Loucy (cell line): ENCODE results near the gene PLEKHS1.

Experiments used
- H2AFZ ChIP-seq: fragments of 200-600 bp; sonication (generic); 2 replicates; pipeline ENCODE4 v1.6.0; 2016; ENCODE audit warnings: antibody characterized with exemption, mild to moderate bottlenecking, low read length, moderate library complexity
- H3F3A ChIP-seq: fragments of 200-600 bp; 2 replicates; pipeline ENCODE4 v1.6.0; 2016; ENCODE audit warnings: antibody characterized with exemption, low read depth, mild to moderate bottlenecking
- H3K27me3 ChIP-seq: fragments of 200-600 bp; sonication (generic); 2 replicates; pipeline ENCODE4 v1.6.1; 2014; ENCODE audit warnings: low read length, mild to moderate bottlenecking; ENCODE audit not compliant: insufficient read depth, poor library complexity, severe bottlenecking
- H3K36me3 ChIP-seq: fragments of 200-600 bp; sonication (generic); 2 replicates; pipeline ENCODE4 v1.6.1; 2016; ENCODE audit warnings: low read length; ENCODE audit not compliant: insufficient read depth
- H3K4me1 ChIP-seq: fragments of 200-600 bp; sonication (generic); 2 replicates; pipeline ENCODE4 v1.5.1; 2014; ENCODE audit warnings: low read length, mild to moderate bottlenecking; ENCODE audit not compliant: insufficient read depth, poor library complexity, severe bottlenecking
- H3K4me2 ChIP-seq: fragments of 200-600 bp; sonication (generic); 2 replicates; pipeline ENCODE4 v1.6.0; 2014; ENCODE audit warnings: antibody characterized with exemption, low read length, low read depth, mild to moderate bottlenecking; ENCODE audit not compliant: poor library complexity, severe bottlenecking
- H3K4me3 ChIP-seq: fragments of 200-600 bp; sonication (generic); 2 replicates; pipeline ENCODE4 v1.5.1; 2014; ENCODE audit warnings: low read length, mild to moderate bottlenecking, mixed read lengths; ENCODE audit not compliant: poor library complexity, severe bottlenecking
- H3K79me2 ChIP-seq: fragments of 200-600 bp; sonication (generic); 2 replicates; pipeline ENCODE4 v1.6.1; 2014; ENCODE audit warnings: low read length; ENCODE audit not compliant: insufficient read depth
- H3K9ac ChIP-seq: fragments of 200-600 bp; sonication (generic); 2 replicates; pipeline ENCODE4 v1.6.0; 2014; ENCODE audit warnings: mild to moderate bottlenecking, low read depth, low read length, moderate library complexity; ENCODE audit not compliant: poor library complexity, severe bottlenecking
- H3K9me2 ChIP-seq: fragments of 200-600 bp; sonication (generic); replicated peaks from 2 replicates; pipeline ENCODE4 v1.6.1; 2016; ENCODE audit warnings: low read depth, low read length, mixed read lengths
- H3K9me3 ChIP-seq: fragments of 200-600 bp; sonication (generic); 2 replicates; pipeline ENCODE4 v1.6.1; 2014; ENCODE audit warnings: mild to moderate bottlenecking, antibody characterized with exemption, low read length, low read depth; ENCODE audit not compliant: insufficient read depth
- H4K20me1 ChIP-seq: fragments of 200-600 bp; sonication (generic); 2 replicates; pipeline ENCODE4 v1.6.0; 2014; ENCODE audit warnings: antibody characterized with exemption, low read length, mild to moderate bottlenecking; ENCODE audit not compliant: insufficient read depth, poor library complexity, severe bottlenecking
- EZH2phosphoT487 ChIP-seq: fragments of 200-600 bp; IDR thresholded peaks from 2 replicates; pipeline ENCODE4 v1.6.1; 2018; ENCODE audit warnings: antibody characterized with exemption, mild to moderate bottlenecking, moderate library complexity, borderline replicate concordance
- TF ChIP-seq, protein P1 (sequence below): fragments of 200-600 bp; sonication (generic); conservative IDR thresholded peaks from 2 replicates; pipeline ENCODE4 v1.5.1; 2014; ENCODE audit warnings: mild to moderate bottlenecking, antibody characterized with exemption, low read length

Gene PLEKHS1

DNA sequence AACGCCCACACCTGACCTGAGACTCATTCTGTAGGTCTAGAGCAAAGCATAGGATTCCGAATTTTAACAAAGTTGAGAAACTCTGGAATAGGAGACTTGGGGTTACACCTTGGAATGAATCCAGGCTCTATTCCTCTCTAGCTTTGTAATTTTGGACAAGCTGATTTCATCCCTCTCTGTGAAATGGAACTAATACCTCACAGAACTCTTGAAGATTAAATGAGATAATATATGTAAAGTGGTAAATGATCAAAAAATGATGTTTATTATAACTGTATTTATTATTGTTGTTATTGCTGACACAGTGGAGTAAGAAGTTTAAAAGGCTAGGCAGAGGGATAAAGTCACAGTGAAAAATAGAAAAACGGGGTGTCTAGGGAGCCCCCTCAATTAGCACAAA lies 39.5 kb upstream of the PLEKHS1 start:
- Histone ChIP-seq H3K27me3 (no peaks in the 10 kb centered on the region), H3K9ac (no peak overlapping the region), H3K9me2 (no peaks in the 10 kb centered on the region), H3K4me1 (peaks cover 21% of the 10 kb centered on the region), H3K4me3 (no peak overlapping the region), H4K20me1 (no peaks in the 10 kb centered on the region), H3K4me2 (no peak overlapping the region), H2AFZ (no peak overlapping the region), H3K79me2 (peaks cover 25% of the 10 kb centered on the region; the same call in 1 of the 2 replicates), H3F3A (0 out of 2 replicates have a peak, but pooled peaks cover 3% of the 10 kb centered on the region), H3K9me3 (no peaks in the 10 kb centered on the region), H3K36me3 (peaks cover 8% of the 10 kb centered on the region; the same call in 1 of the 2 replicates)
- TF ChIP-seq EZH2phosphoT487: no peak
- TF ChIP-seq, protein P1, sequence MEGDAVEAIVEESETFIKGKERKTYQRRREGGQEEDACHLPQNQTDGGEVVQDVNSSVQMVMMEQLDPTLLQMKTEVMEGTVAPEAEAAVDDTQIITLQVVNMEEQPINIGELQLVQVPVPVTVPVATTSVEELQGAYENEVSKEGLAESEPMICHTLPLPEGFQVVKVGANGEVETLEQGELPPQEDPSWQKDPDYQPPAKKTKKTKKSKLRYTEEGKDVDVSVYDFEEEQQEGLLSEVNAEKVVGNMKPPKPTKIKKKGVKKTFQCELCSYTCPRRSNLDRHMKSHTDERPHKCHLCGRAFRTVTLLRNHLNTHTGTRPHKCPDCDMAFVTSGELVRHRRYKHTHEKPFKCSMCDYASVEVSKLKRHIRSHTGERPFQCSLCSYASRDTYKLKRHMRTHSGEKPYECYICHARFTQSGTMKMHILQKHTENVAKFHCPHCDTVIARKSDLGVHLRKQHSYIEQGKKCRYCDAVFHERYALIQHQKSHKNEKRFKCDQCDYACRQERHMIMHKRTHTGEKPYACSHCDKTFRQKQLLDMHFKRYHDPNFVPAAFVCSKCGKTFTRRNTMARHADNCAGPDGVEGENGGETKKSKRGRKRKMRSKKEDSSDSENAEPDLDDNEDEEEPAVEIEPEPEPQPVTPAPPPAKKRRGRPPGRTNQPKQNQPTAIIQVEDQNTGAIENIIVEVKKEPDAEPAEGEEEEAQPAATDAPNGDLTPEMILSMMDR: no peak

DNA sequence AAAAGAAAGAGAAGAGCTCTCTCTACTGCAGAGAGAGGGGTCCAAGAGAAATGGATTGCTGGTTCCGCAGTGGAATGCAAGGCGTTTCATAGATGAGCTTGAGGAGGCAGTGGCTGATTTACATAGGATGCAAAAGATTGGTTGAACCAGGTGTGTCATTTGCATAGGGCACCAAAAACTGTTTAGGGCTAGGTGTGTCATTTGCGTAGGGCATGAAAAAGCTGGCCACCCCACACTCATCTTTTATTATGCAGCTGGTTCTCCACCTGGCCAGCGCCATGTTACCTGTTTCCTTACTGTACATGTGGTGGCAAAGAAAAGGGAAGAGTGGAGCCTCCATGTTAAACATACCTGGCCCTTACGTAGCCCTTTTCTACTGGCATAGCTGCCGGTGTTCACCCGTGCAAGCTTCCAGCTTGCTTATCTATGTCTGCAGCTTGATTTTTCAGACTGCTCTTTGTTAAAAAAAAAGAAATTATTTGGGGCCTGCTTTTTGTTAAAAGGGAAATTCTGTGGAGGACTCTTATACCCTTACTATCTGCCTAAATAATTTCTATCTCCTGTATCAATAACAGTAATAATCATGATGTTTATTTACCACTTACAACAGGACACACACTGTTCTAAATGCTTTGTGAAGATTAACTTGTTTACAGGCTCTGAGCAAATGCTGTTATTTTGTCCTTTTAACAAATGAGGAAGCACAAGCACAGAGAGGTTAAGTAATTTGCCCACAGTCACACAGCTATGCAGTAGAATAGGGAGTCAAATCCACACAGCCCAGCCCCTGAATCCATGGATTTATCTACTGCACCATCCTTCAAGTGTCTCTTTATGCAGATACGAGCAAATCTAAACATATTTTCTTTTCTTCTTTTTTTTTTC lies 38.5 kb upstream of the PLEKHS1 start:
- Histone ChIP-seq H3K36me3 (peaks cover 16% of the 10 kb centered on the region; the same call in 1 of the 2 replicates), H3K9me3 (no peaks in the 10 kb centered on the region), H3K79me2 (peaks cover 22% of the 10 kb centered on the region; the same call in 1 of the 2 replicates), H3K4me3 (no peak overlapping the region), H3K4me2 (no peak overlapping the region), H3F3A (0 out of 2 replicates have a peak, but pooled peaks cover 3% of the 10 kb centered on the region), H4K20me1 (no peaks in the 10 kb centered on the region), H3K4me1 (peaks cover 16% of the 10 kb centered on the region), H3K9ac (no peak overlapping the region), H2AFZ (no peak overlapping the region), H3K27me3 (no peaks in the 10 kb centered on the region), H3K9me2 (no peaks in the 10 kb centered on the region)
- no peak for TF ChIP-seq EZH2phosphoT487
- TF ChIP-seq, protein P1: no peak

DNA sequence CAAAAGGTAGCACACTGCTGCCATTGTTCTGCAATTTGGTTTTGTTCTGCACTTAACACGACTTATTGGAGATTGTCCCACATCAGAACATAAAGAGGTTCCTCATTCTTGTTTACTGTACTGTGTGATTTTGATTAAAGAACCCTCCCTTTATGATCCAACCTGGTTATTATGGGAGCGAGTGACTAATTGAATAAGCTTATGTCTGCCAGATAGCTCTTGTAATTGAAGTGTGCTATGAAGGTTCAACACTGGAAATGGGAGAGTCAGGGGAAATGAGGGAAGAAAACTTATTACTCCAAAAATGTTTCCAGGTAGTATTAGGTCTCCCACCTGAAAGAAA lies 37.9 kb upstream of the PLEKHS1 start:
- Histone ChIP-seq H3K9ac (no peak overlapping the region), H3K79me2 (peaks cover 16% of the 10 kb centered on the region; the same call in 1 of the 2 replicates), H2AFZ (no peak overlapping the region), H4K20me1 (no peaks in the 10 kb centered on the region), H3F3A (0 out of 2 replicates have a peak, but pooled peaks cover 3% of the 10 kb centered on the region), H3K4me1 (peaks cover 16% of the 10 kb centered on the region), H3K27me3 (no peaks in the 10 kb centered on the region), H3K9me2 (no peaks in the 10 kb centered on the region), H3K36me3 (peaks cover 16% of the 10 kb centered on the region; the same call in 1 of the 2 replicates), H3K9me3 (no peaks in the 10 kb centered on the region), H3K4me2 (no peak overlapping the region), H3K4me3 (no peak overlapping the region)
- TF ChIP-seq EZH2phosphoT487: no peak
- TF ChIP-seq, protein P1: no peak
